GM23338 (cell line): Measurements from ENCODE around the gene IMPDH1. TPM values are rescaled to one million over a fixed set of nuclear protein-coding genes. Genes with fewer than 3 reads are reported as not detected.

Experiments
- ATAC-seq: fragments of 200-7000 bp; cut with Tn5 transposase; 3 replicates; pipeline ENCODE4 v1.9.1; 2020
- DNase-seq: peaks from one replicate; pipeline ENCODE4 v3.0.0-alpha.2; 2015; ENCODE audit warnings: low spot score
- H2AFZ ChIP-seq: fragments of 200-600 bp; sonication (generic); 2 replicates; pipeline ENCODE4 v1.8.0; 2016; ENCODE audit warnings: antibody characterized with exemption, mild to moderate bottlenecking, moderate library complexity
- H3F3A ChIP-seq: fragments of 200-600 bp; sonication (generic); replicated peaks from 2 replicates; pipeline ENCODE4 v1.8.0; 2017; ENCODE audit warnings: antibody characterized with exemption, mixed run types, low read depth
- H3K27ac ChIP-seq: fragments of 200-600 bp; sonication (generic); 2 replicates; pipeline ENCODE4 v1.6.1; 2016; ENCODE audit warnings: low read depth
- H3K27me3 ChIP-seq: fragments of 200-600 bp; sonication (generic); 2 replicates; pipeline ENCODE4 v1.8.0; 2016; ENCODE audit warnings: mild to moderate bottlenecking, mixed run types, moderate library complexity; ENCODE audit not compliant: insufficient read depth
- H3K36me3 ChIP-seq: fragments of 200-600 bp; sonication (generic); 2 replicates; pipeline ENCODE4 v1.8.0; 2016; ENCODE audit warnings: mild to moderate bottlenecking; ENCODE audit not compliant: insufficient read depth
- H3K4me1 ChIP-seq: fragments of 200-600 bp; sonication (generic); 2 replicates; pipeline ENCODE4 v1.8.0; 2016; ENCODE audit warnings: mild to moderate bottlenecking, moderate library complexity; ENCODE audit not compliant: insufficient read depth
- H3K4me2 ChIP-seq: fragments of 200-600 bp; sonication (generic); 2 replicates; pipeline ENCODE4 v1.7.1; 2017; ENCODE audit warnings: mixed run types
- H3K4me3 ChIP-seq: fragments of 200-600 bp; sonication (generic); 2 replicates; pipeline ENCODE4 v1.6.1; 2016; ENCODE audit warnings: mixed run types
- H3K79me2 ChIP-seq: fragments of 200-600 bp; sonication (generic); replicated peaks from 2 replicates; pipeline ENCODE4 v1.8.0; 2017; ENCODE audit warnings: mild to moderate bottlenecking; ENCODE audit not compliant: insufficient read depth
- H3K9me2 ChIP-seq: fragments of 200-600 bp; sonication (generic); 2 replicates; pipeline ENCODE4 v1.8.0; 2017; ENCODE audit not compliant: insufficient read depth
- H4K20me1 ChIP-seq: fragments of 200-600 bp; sonication (generic); replicated peaks from 2 replicates; pipeline ENCODE4 v1.8.0; 2017; ENCODE audit warnings: mild to moderate bottlenecking; ENCODE audit not compliant: insufficient read depth
- H3K27ac Mint-ChIP-seq: 2 replicates; pipeline ENCODE4 v1.8.0; 2020; ENCODE audit warnings: inconsistent platforms, mild to moderate bottlenecking, moderate library complexity, mixed read lengths
- H3K27me3 Mint-ChIP-seq: 3 replicates; pipeline ENCODE4 v1.8.0; 2022; ENCODE audit warnings: low read depth, mild to moderate bottlenecking, moderate library complexity, mixed read lengths, inconsistent platforms; ENCODE audit not compliant: insufficient read depth, poor library complexity
- H3K36me3 Mint-ChIP-seq: 3 replicates; pipeline ENCODE4 v1.8.0; 2021; ENCODE audit warnings: low read depth, mild to moderate bottlenecking, inconsistent platforms, moderate library complexity, mixed read lengths
- H3K4me1 Mint-ChIP-seq: 3 replicates; pipeline ENCODE4 v1.8.0; 2020; ENCODE audit warnings: mild to moderate bottlenecking, inconsistent platforms, mixed read lengths
- H3K4me3 Mint-ChIP-seq: 3 replicates; pipeline ENCODE4 v1.8.0; 2021; ENCODE audit warnings: moderate library complexity, mild to moderate bottlenecking, inconsistent platforms, mixed read lengths
- H3K9me3 Mint-ChIP-seq: 3 replicates; pipeline ENCODE4 v1.8.0; 2020; ENCODE audit warnings: moderate library complexity, mild to moderate bottlenecking, inconsistent platforms, mixed read lengths
- CREB1 ChIP-seq: fragments of 250-450 bp; sonication (Bioruptor Pico); IDR thresholded peaks from 2 replicates; pipeline ENCODE4 v1.5.0; 2020; ENCODE audit warnings: low read depth, mild to moderate bottlenecking, moderate library complexity
- EZH2 ChIP-seq: fragments of 200-600 bp; sonication (generic); IDR thresholded peaks from one replicate; pipeline ENCODE4 v1.8.0; 2017; ENCODE audit warnings: antibody characterized with exemption, mild to moderate bottlenecking, low read depth; ENCODE audit not compliant: unreplicated experiment
- POLR2AphosphoS5 ChIP-seq: IDR thresholded peaks from 2 replicates; pipeline ENCODE4 v1.6.1; 2016; ENCODE audit warnings: antibody characterized with exemption, low read depth
- STAT1 ChIP-seq: IDR thresholded peaks from one replicate; pipeline ENCODE4 v1.6.1; 2016; ENCODE audit warnings: antibody characterized with exemption; ENCODE audit not compliant: unreplicated experiment
- ZNF331 ChIP-seq: fragments of 250-450 bp; sonication (Bioruptor Pico); IDR thresholded peaks from 2 replicates; pipeline ENCODE4 v1.5.0; 2020; ENCODE audit warnings: low read depth, mild to moderate bottlenecking, moderate library complexity
- ZNF462 ChIP-seq: fragments of 250-450 bp; sonication (Bioruptor Pico); IDR thresholded peaks from 2 replicates; pipeline ENCODE4 v1.5.0; 2020; ENCODE audit warnings: mild to moderate bottlenecking, moderate library complexity
- polyA plus RNA-seq: library from polyadenylated mRNA; unstranded; fragments of >200 nt; fragmentation: Nextera tagmentation; extraction: Ambion mirVana; gene quantifications from 2 replicates; pipeline ENCODE4 v1.2.1, GENCODE V29; 2016
- total RNA-seq: library from RNA; depleted of rRNA; stranded (reverse); fragments of >200 nt; shearing (Covaris generic); gene quantifications from 2 replicates; pipeline ENCODE4 v1.2.3, GENCODE V29; 2014

Gene IMPDH1
- total and polyA plus RNA-seq, 2 experiments from 2014 or later = 16.4 to 48.3 TPM

GRCh38 chr7:128365432-128365831 is 44.4 kb downstream of the IMPDH1 start (continued):
- TF ChIP-seq ZNF462 (CRISPR knock-in tag) = no peak

- Histone ChIP-seq H3K79me2 (no peaks in the 10 kb centered on the region), H4K20me1 (0 out of 2 replicates have a peak, but pooled peaks cover 4% of the 10 kb centered on the region), H3K27ac (no peak overlapping the region), H3K4me2 (no peak overlapping the region), H3F3A (no peaks in the 10 kb centered on the region; the same call in none of the 2 replicates), H3K4me3 (no peak overlapping the region), H3K27me3 (peaks cover 93% of the 10 kb centered on the region), H3K9me2 (no peaks in the 10 kb centered on the region), H2AFZ (no peak overlapping the region), H3K4me1 (peaks cover 5% of the 10 kb centered on the region), H3K36me3 (no peaks in the 10 kb centered on the region)
- ATAC-seq (no peak), DNase-seq (no peak)
- H3K4me3 Mint-ChIP-seq = no peak overlapping the region
- peaks cover 17% of the 10 kb centered on the region; the same call in 2 of the 3 replicates for H3K4me1 Mint-ChIP-seq
- no peaks in the 10 kb centered on the region; the same call in 2 of the 3 replicates for H3K36me3 Mint-ChIP-seq
- H3K27ac Mint-ChIP-seq = no peak overlapping the region
- peaks cover 61% of the 10 kb centered on the region for H3K27me3 Mint-ChIP-seq
- H3K9me3 Mint-ChIP-seq = no peaks in the 10 kb centered on the region; the same call in 2 of the 3 replicates
- TF ChIP-seq POLR2AphosphoS5 = no peak
- no peak for TF ChIP-seq STAT1
- no peak for TF ChIP-seq ZNF331 (CRISPR knock-in tag)
- TF ChIP-seq CREB1 = no peak
- TF ChIP-seq ZNF462 (CRISPR knock-in tag) = no peak
- TF ChIP-seq EZH2 = no peak
Observed at GRCh38 chr7:128364166-128364870, 45.5 kb downstream of the IMPDH1 start.
